ENCODE results near the gene TSPAN33. TPM values are rescaled to one million over a fixed set of nuclear protein-coding genes. Genes with fewer than 3 reads are reported as not detected.
"Not testable (repeated sequence)": the region's sequence is repeated elsewhere in the genome, so short reads cannot be mapped to it uniquely, and the experiment has no call there.

The TSPAN33 gene
- total RNA-seq, 1 donor from 2014 or later: 16.7 TPM

DNA sequence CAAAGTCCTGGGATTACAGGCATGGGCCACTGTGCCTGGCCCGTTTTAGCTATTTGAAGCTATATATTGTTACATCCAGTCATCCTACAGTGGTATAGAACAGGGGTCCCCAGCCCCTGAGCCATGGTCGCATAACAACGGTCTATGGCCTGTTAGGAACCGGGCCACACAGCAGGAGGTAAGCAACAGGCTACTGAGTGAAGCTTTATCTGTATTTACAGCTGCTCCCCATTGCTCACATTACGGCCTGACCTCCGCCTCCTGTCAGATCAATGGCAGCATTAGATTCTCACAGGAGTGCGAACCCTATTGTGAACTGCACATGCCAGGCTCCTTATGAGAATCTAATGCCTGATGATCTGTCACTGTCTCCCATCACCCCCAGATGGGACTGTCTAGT, 26.3 kb upstream of the TSPAN33 start:
- no peak overlapping the region for H3K27ac Mint-ChIP-seq (ENCODE audit: unreplicated experiment)

GRCh38 chr7:129118976-129119375, 25.5 kb upstream of the TSPAN33 start:
- DNase-seq (ENCODE audit: low read depth, low spot score): no peak
- TF ChIP-seq, protein P1, sequence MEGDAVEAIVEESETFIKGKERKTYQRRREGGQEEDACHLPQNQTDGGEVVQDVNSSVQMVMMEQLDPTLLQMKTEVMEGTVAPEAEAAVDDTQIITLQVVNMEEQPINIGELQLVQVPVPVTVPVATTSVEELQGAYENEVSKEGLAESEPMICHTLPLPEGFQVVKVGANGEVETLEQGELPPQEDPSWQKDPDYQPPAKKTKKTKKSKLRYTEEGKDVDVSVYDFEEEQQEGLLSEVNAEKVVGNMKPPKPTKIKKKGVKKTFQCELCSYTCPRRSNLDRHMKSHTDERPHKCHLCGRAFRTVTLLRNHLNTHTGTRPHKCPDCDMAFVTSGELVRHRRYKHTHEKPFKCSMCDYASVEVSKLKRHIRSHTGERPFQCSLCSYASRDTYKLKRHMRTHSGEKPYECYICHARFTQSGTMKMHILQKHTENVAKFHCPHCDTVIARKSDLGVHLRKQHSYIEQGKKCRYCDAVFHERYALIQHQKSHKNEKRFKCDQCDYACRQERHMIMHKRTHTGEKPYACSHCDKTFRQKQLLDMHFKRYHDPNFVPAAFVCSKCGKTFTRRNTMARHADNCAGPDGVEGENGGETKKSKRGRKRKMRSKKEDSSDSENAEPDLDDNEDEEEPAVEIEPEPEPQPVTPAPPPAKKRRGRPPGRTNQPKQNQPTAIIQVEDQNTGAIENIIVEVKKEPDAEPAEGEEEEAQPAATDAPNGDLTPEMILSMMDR (conservative IDR thresholded peaks at IDR 0.05): no peak
- Mint-ChIP-seq H3K27me3 (ENCODE audit: low read depth) (no peaks in the 10 kb centered on the region), H3K36me3 (ENCODE audit: low read depth) (peaks cover 6% of the 10 kb centered on the region), H3K27ac (ENCODE audit: unreplicated experiment) (no peak overlapping the region), H3K4me3 (no peak overlapping the region), H3K9me3 (peaks cover 16% of the 10 kb centered on the region), H3K4me1 (no peaks in the 10 kb centered on the region)

More for the DNA sequence above, 26.3 kb upstream of the TSPAN33 start:
- H3K9me3 Mint-ChIP-seq: peaks cover 16% of the 10 kb centered on the region
- H3K4me1 Mint-ChIP-seq: no peaks in the 10 kb centered on the region
- no peaks in the 10 kb centered on the region for H3K27me3 Mint-ChIP-seq (ENCODE audit: low read depth)
- peaks cover 6% of the 10 kb centered on the region for H3K36me3 Mint-ChIP-seq (ENCODE audit: low read depth)
- TF ChIP-seq, protein P1 (conservative IDR thresholded peaks at IDR 0.05): no peak
- no peak overlapping the region for H3K4me3 Mint-ChIP-seq
- no peak for DNase-seq (ENCODE audit: low read depth, low spot score)

- DNase-seq (ENCODE audit: low read depth, low spot score); H3K27me3 Mint-ChIP-seq (ENCODE audit: low read depth); H3K4me3 Mint-ChIP-seq; H3K4me1 Mint-ChIP-seq; H3K36me3 Mint-ChIP-seq (ENCODE audit: low read depth); H3K27ac Mint-ChIP-seq (ENCODE audit: unreplicated experiment): not testable (repeated sequence)
- peaks cover 16% of the 10 kb centered on the region for H3K9me3 Mint-ChIP-seq
Observed at GRCh38 chr7:129121501-129122077, 22.9 kb upstream of the TSPAN33 start.

GRCh38 chr7:129122078-129122750, 22.3 kb upstream of the TSPAN33 start:
- H3K27me3 Mint-ChIP-seq (ENCODE audit: low read depth): no peaks in the 10 kb centered on the region
- H3K9me3 Mint-ChIP-seq: peaks cover 16% of the 10 kb centered on the region
- TF ChIP-seq, protein P1 (conservative IDR thresholded peaks at IDR 0.05): no peak
- peaks cover 6% of the 10 kb centered on the region for H3K36me3 Mint-ChIP-seq (ENCODE audit: low read depth)
- DNase-seq (ENCODE audit: low read depth, low spot score): no peak
- no peak overlapping the region for H3K27ac Mint-ChIP-seq (ENCODE audit: unreplicated experiment)
- no peak overlapping the region for H3K4me3 Mint-ChIP-seq
- H3K4me1 Mint-ChIP-seq: no peaks in the 10 kb centered on the region

GRCh38 chr7:129122751-129123509, 21.6 kb upstream of the TSPAN33 start:
- Mint-ChIP-seq H3K9me3 (peaks cover 16% of the 10 kb centered on the region), H3K4me1 (no peaks in the 10 kb centered on the region), H3K4me3 (no peak overlapping the region), H3K36me3 (ENCODE audit: low read depth) (peaks cover 6% of the 10 kb centered on the region), H3K27ac (ENCODE audit: unreplicated experiment) (no peak overlapping the region), H3K27me3 (ENCODE audit: low read depth) (no peaks in the 10 kb centered on the region)
- TF ChIP-seq, protein P1 (conservative IDR thresholded peaks at IDR 0.05): no peak
- no peak for DNase-seq (ENCODE audit: low read depth, low spot score)

DNA sequence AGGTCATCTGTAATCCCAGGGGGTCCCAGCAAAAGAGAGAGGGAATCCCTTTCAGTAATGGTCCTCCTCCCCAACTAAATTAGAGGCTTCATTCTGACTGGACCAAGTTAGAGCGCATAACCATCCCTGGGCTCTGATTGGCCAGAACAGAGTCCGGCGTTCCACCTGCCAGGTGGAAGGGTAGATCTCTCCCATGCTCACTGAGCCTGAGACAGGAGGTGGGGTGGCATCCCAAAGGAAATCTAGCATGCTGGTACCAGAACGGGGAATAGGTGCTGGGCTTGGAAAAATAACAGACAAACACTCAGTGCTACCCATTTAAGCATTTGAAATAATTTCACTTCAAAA, 21.0 kb upstream of the TSPAN33 start:
- Mint-ChIP-seq H3K36me3 (ENCODE audit: low read depth) (peaks cover 6% of the 10 kb centered on the region), H3K27ac (ENCODE audit: unreplicated experiment) (no peak overlapping the region), H3K27me3 (ENCODE audit: low read depth) (no peaks in the 10 kb centered on the region), H3K4me3 (no peak overlapping the region), H3K4me1 (no peaks in the 10 kb centered on the region), H3K9me3 (peaks cover 16% of the 10 kb centered on the region)
- TF ChIP-seq, protein P1 (conservative IDR thresholded peaks at IDR 0.05): no peak
- DNase-seq (ENCODE audit: low read depth, low spot score): no peak
